Measurements from ENCODE around the gene SPX. TPM values are rescaled to one million over a fixed set of nuclear protein-coding genes. Genes with fewer than 3 reads are reported as not detected.

The SPX gene
- total and polyA plus RNA-seq, 2 donors (not counting 3 experiments of a cell fraction or from before 2014, with no cell fraction given), result 0.06 TPM; not detected in 1

DNA sequence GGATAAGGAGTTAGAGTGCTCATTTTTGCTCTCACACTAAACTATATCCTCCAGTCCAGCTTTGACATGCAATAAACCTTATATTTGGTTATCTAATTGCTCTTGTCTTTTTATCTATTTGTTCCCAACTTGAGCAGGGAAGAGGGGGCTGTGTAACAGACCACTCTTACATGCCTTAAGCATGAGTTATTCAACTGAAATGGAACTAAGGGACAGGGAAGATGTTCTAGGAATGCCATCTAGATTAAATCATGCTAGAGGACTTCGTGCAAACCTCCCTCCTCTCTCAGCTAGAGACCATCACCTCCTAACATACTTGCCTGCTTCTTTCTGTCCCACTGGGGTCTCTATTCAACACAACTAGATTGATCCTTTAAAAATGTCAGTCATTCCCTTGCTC, 20.6 kb downstream of the SPX start:
- no peak overlapping the region for H3K4me3 ChIP-seq (replicated peaks in 1 of 3; ENCODE audit: insufficient read depth in 1 of 3, low read depth in 1 of 3, low read length in 3 of 3)
- no peak for DNase-seq (ENCODE audit: low read depth, low spot score)
- H3K9ac ChIP-seq (replicated peaks; ENCODE audit: extremely low read depth, insufficient read depth, low read length), result no peak overlapping the region
- ChIA-PET CTCF (no interaction called here), POLR2A (no interaction called here)
- H3K9me1 ChIP-seq (replicated peaks; ENCODE audit: control insufficient read depth, extremely low read depth, insufficient read depth, low read length), result no peaks in the 10 kb centered on the region
- no peaks in the 10 kb centered on the region for H3K9me3 ChIP-seq (replicated peaks; ENCODE audit: control insufficient read depth, insufficient read depth, low read length)
- TF ChIP-seq POLR2A (IDR thresholded peaks at IDR 0.05; ENCODE audit: low read depth, low read length) (no peak), GATA2 (IDR thresholded peaks at IDR 0.05; ENCODE audit: insufficient read depth, insufficient read length, low read depth, low read length) (no peak), EZH2 (IDR thresholded peaks at IDR 0.05; ENCODE audit: borderline replicate concordance, low read depth, low read length, severe bottlenecking) (no peak), POLR2AphosphoS5 (IDR thresholded peaks at IDR 0.05; ENCODE audit: insufficient read depth, low read depth, low read length) (no peak), FOS (IDR thresholded peaks at IDR 0.05; ENCODE audit: borderline replicate concordance, insufficient read depth, low read length) (no peak), MYC (IDR thresholded peaks at IDR 0.05; ENCODE audit: low read depth, low read length) (no peak), MAX (IDR thresholded peaks at IDR 0.05; ENCODE audit: insufficient read depth, insufficient read length) (no peak), JUN (IDR thresholded peaks at IDR 0.05; ENCODE audit: borderline replicate concordance, insufficient read depth, insufficient read length, low read depth) (no peak)
- TF ChIP-seq, protein P1, sequence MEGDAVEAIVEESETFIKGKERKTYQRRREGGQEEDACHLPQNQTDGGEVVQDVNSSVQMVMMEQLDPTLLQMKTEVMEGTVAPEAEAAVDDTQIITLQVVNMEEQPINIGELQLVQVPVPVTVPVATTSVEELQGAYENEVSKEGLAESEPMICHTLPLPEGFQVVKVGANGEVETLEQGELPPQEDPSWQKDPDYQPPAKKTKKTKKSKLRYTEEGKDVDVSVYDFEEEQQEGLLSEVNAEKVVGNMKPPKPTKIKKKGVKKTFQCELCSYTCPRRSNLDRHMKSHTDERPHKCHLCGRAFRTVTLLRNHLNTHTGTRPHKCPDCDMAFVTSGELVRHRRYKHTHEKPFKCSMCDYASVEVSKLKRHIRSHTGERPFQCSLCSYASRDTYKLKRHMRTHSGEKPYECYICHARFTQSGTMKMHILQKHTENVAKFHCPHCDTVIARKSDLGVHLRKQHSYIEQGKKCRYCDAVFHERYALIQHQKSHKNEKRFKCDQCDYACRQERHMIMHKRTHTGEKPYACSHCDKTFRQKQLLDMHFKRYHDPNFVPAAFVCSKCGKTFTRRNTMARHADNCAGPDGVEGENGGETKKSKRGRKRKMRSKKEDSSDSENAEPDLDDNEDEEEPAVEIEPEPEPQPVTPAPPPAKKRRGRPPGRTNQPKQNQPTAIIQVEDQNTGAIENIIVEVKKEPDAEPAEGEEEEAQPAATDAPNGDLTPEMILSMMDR (IDR thresholded peaks at IDR 0.05; ENCODE audit: extremely low read depth in 1 of 2, insufficient read depth in 1 of 2, low read depth in 1 of 2, low read length in 2 of 2), result no peak
- intact Hi-C loops (cut with micrococcal nuclease), result no loop called here
- no peaks in the 10 kb centered on the region for H3K36me3 ChIP-seq (ENCODE audit: control insufficient read depth in 2 of 2, extremely low read depth in 1 of 2, insufficient read depth in 2 of 2, low read length in 2 of 2)
- H3K79me2 ChIP-seq (ENCODE audit: control insufficient read depth, insufficient read depth, low read length), result no peaks in the 10 kb centered on the region
- H3K27ac ChIP-seq (ENCODE audit: insufficient read depth, low read depth, low read length), result no peak overlapping the region
- H3K4me2 ChIP-seq (ENCODE audit: insufficient read depth, low read length), result no peak overlapping the region
- BruUV-seq (replicated peaks), result no TSS peak
- no peaks in the 10 kb centered on the region for H4K20me1 ChIP-seq (replicated peaks; ENCODE audit: control insufficient read depth, extremely low read depth, insufficient read depth, low read length)
- no peaks in the 10 kb centered on the region for H3K27me3 ChIP-seq (ENCODE audit: control insufficient read depth in 2 of 2, insufficient read depth in 2 of 2, low read length in 2 of 2)
- no peak overlapping the region for H2AFZ ChIP-seq (ENCODE audit: low read depth, low read length)
- dilution Hi-C loops (cut with MboI; ENCODE audit: extremely low pct_ligation_motif_present, low sequenced_read_pairs), result no loop called here
- H3K4me1 ChIP-seq (ENCODE audit: control insufficient read depth, extremely low read depth, insufficient read depth, low read length), result no peaks in the 10 kb centered on the region
- FAIRE-seq, result no peak

Measured in endothelial cell of umbilical vein (primary cell).